MM.1S (cell line): ENCODE data around the gene AP5B1.

Experiments
- EZH2 ChIP-seq: fragments of 300-600 bp; sonication (generic); optimal IDR thresholded peaks from 2 replicates; pipeline ENCODE3; 2017; ENCODE audit warnings: low read depth, mild to moderate bottlenecking, antibody characterized with exemption, low read length, mixed read lengths
- EZH2phosphoT487 ChIP-seq: fragments of 300-600 bp; sonication (generic); IDR thresholded peaks from 2 replicates; pipeline ENCODE4 v1.6.1; 2018; ENCODE audit warnings: antibody characterized with exemption, low read length
- TF ChIP-seq, protein P1 (sequence below): fragments of 300-600 bp; sonication (generic); IDR thresholded peaks from 2 replicates; pipeline ENCODE4 v1.5.1; 2016; ENCODE audit warnings: antibody characterized with exemption, low read length, mixed read lengths

DNA sequence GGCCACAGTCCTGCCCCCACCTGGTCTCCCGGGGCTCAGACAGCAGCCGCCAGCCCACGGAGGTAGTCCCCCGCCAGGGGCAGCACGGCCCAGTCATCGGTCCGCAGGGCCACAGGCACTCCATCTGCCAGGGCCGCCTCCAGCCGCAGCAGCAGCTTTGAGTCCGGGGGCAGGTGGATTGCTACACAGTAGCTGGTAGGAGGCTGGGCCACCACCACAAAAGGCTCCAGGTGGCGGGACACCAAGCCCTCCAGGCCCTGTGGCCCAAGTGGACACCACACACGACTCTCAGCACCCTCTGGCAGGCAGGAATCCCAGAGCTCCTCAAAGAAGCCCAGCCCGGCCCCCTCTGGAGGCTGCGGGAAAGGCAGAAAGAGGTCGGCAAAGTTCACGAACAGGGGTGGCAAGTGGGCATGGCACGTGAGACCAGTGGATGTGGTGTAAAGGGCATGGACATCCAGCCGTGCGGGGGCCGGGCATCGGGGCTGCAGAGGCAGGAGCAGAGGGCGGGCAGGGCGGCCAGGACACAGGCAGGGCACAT is 2.9 kb downstream of the AP5B1 start:
- TF ChIP-seq, protein P1, sequence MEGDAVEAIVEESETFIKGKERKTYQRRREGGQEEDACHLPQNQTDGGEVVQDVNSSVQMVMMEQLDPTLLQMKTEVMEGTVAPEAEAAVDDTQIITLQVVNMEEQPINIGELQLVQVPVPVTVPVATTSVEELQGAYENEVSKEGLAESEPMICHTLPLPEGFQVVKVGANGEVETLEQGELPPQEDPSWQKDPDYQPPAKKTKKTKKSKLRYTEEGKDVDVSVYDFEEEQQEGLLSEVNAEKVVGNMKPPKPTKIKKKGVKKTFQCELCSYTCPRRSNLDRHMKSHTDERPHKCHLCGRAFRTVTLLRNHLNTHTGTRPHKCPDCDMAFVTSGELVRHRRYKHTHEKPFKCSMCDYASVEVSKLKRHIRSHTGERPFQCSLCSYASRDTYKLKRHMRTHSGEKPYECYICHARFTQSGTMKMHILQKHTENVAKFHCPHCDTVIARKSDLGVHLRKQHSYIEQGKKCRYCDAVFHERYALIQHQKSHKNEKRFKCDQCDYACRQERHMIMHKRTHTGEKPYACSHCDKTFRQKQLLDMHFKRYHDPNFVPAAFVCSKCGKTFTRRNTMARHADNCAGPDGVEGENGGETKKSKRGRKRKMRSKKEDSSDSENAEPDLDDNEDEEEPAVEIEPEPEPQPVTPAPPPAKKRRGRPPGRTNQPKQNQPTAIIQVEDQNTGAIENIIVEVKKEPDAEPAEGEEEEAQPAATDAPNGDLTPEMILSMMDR = no peak
- no peak for TF ChIP-seq EZH2
- TF ChIP-seq EZH2phosphoT487 = no peak
